ENCODE measurements around the gene SLC17A2.

GRCh38 chr6:25916789-25917490, 13.6 kb downstream of the SLC17A2 start:
- TF ChIP-seq YY1 (tag by site-specific recombination; IDR thresholded peaks at IDR 0.05) (no peak), CTCF (tag by site-specific recombination; IDR thresholded peaks at IDR 0.05) (no peak), ZNF621 (tag by site-specific recombination; IDR thresholded peaks at IDR 0.05) (no peak), ZNF341 (tag by site-specific recombination; IDR thresholded peaks at IDR 0.05; ENCODE audit: low read depth) (no peak), ZBTB21 (tag by site-specific recombination; IDR thresholded peaks at IDR 0.05) (no peak), ZBTB1 (tag by site-specific recombination; IDR thresholded peaks at IDR 0.05) (no peak), ZNF23 (tag by site-specific recombination; IDR thresholded peaks at IDR 0.05; ENCODE audit: borderline replicate concordance) (no peak), ZNF664 (tag by site-specific recombination; IDR thresholded peaks at IDR 0.05) (no peak), REPIN1 (tag by site-specific recombination; IDR thresholded peaks at IDR 0.05; ENCODE audit: low read depth) (no peak), MZF1 (tag by site-specific recombination; IDR thresholded peaks at IDR 0.05; ENCODE audit: borderline replicate concordance) (no peak), ZNF26 (tag by site-specific recombination; IDR thresholded peaks at IDR 0.05) (no peak)
- TF ChIP-seq, protein P1, sequence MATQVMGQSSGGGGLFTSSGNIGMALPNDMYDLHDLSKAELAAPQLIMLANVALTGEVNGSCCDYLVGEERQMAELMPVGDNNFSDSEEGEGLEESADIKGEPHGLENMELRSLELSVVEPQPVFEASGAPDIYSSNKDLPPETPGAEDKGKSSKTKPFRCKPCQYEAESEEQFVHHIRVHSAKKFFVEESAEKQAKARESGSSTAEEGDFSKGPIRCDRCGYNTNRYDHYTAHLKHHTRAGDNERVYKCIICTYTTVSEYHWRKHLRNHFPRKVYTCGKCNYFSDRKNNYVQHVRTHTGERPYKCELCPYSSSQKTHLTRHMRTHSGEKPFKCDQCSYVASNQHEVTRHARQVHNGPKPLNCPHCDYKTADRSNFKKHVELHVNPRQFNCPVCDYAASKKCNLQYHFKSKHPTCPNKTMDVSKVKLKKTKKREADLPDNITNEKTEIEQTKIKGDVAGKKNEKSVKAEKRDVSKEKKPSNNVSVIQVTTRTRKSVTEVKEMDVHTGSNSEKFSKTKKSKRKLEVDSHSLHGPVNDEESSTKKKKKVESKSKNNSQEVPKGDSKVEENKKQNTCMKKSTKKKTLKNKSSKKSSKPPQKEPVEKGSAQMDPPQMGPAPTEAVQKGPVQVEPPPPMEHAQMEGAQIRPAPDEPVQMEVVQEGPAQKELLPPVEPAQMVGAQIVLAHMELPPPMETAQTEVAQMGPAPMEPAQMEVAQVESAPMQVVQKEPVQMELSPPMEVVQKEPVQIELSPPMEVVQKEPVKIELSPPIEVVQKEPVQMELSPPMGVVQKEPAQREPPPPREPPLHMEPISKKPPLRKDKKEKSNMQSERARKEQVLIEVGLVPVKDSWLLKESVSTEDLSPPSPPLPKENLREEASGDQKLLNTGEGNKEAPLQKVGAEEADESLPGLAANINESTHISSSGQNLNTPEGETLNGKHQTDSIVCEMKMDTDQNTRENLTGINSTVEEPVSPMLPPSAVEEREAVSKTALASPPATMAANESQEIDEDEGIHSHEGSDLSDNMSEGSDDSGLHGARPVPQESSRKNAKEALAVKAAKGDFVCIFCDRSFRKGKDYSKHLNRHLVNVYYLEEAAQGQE (tag by site-specific recombination; IDR thresholded peaks at IDR 0.05), result no peak
- TF ChIP-seq, protein P2, sequence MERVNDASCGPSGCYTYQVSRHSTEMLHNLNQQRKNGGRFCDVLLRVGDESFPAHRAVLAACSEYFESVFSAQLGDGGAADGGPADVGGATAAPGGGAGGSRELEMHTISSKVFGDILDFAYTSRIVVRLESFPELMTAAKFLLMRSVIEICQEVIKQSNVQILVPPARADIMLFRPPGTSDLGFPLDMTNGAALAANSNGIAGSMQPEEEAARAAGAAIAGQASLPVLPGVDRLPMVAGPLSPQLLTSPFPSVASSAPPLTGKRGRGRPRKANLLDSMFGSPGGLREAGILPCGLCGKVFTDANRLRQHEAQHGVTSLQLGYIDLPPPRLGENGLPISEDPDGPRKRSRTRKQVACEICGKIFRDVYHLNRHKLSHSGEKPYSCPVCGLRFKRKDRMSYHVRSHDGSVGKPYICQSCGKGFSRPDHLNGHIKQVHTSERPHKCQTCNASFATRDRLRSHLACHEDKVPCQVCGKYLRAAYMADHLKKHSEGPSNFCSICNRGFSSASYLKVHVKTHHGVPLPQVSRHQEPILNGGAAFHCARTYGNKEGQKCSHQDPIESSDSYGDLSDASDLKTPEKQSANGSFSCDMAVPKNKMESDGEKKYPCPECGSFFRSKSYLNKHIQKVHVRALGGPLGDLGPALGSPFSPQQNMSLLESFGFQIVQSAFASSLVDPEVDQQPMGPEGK (tag by site-specific recombination; IDR thresholded peaks at IDR 0.05), result no peak
